Measurements from ENCODE around the gene TMEM43.

The TMEM43 gene

GRCh38 chr3:14152963-14153355 lies 28.1 kb downstream of the TMEM43 start:
- DNase-seq, result no peak

- no peak for DNase-seq
Measured at GRCh38 chr3:14153663-14154062, 28.8 kb downstream of the TMEM43 start.

GRCh38 chr3:14154276-14154675 lies 29.4 kb downstream of the TMEM43 start:
- DNase-seq, result no peak

GRCh38 chr3:14154895-14155440 lies 30.1 kb downstream of the TMEM43 start:
- no peak for DNase-seq

- DNase-seq, result no peak
Measured at GRCh38 chr3:14156201-14156600, 31.3 kb downstream of the TMEM43 start.

GRCh38 chr3:14156843-14157561 lies 32.1 kb downstream of the TMEM43 start:
- no peak for DNase-seq

- no peak for DNase-seq
Measured at GRCh38 chr3:14157951-14158350, 33.1 kb downstream of the TMEM43 start.

- DNase-seq, result no peak
Measured at GRCh38 chr3:14158370-14158769, 33.5 kb downstream of the TMEM43 start.

- no peak for DNase-seq
Measured at GRCh38 chr3:14159426-14159825, 34.6 kb downstream of the TMEM43 start.

- no peak for DNase-seq
Measured at GRCh38 chr3:14161282-14161681, 36.4 kb downstream of the TMEM43 start.

- no peak for DNase-seq
Measured at GRCh38 chr3:14162178-14162577, 37.3 kb downstream of the TMEM43 start.

- no peak for DNase-seq
Measured at GRCh38 chr3:14166877-14167603, 42.2 kb downstream of the TMEM43 start.

- DNase-seq, result no peak
Measured at GRCh38 chr3:14169435-14169834, 44.6 kb downstream of the TMEM43 start.

- no peak for DNase-seq
Measured at GRCh38 chr3:14169871-14170270, 45.0 kb downstream of the TMEM43 start.

GRCh38 chr3:14170531-14171159 lies 45.8 kb downstream of the TMEM43 start:
- DNase-seq, result no peak

- DNase-seq, result no peak
Measured at GRCh38 chr3:14172496-14172895, 47.6 kb downstream of the TMEM43 start.

GRCh38 chr3:14174483-14174882 lies 49.6 kb downstream of the TMEM43 start:
- no peak for DNase-seq

- DNase-seq, result peak; percentile 50
Measured at GRCh38 chr3:14175383-14176037, 50.7 kb downstream of the TMEM43 start.

- DNase-seq, result no peak
Measured at GRCh38 chr3:14177580-14178246, 52.9 kb downstream of the TMEM43 start.

GRCh38 chr3:14178247-14179113 lies 53.6 kb downstream of the TMEM43 start, which contains the start of the genes LSM3 and XPC:
Gene LSM3, plus strand, starts transcription at chr3:14178817. Its CDS starts 44 bp downstream, at chr3:14178861.
Gene XPC, minus strand, starts transcription at chr3:14178601. Its CDS starts 33 bp downstream, at chr3:14178568.
- DNase-seq, result peak; percentile 97

- DNase-seq, result no peak
Measured at GRCh38 chr3:14179114-14179465, 54.2 kb downstream of the TMEM43 start.
